Activated CD8-positive, alpha-beta memory T cell treated with anti-CD3 and anti-CD28 coated beads, Interleukin-2, amount 50 U/mL, for 24 hours (primary cell): Measurements from ENCODE around the gene TRERF1.
"Not testable (repeated sequence)": the region's sequence is repeated elsewhere in the genome, so short reads cannot be mapped to it uniquely, and the experiment has no call there.

Experiments used
- DNase-seq: peaks from one replicate; pipeline ENCODE4 v3.0.0-alpha.2; 2020; ENCODE audit errors: extremely low read depth

TRERF1 gene

DNA sequence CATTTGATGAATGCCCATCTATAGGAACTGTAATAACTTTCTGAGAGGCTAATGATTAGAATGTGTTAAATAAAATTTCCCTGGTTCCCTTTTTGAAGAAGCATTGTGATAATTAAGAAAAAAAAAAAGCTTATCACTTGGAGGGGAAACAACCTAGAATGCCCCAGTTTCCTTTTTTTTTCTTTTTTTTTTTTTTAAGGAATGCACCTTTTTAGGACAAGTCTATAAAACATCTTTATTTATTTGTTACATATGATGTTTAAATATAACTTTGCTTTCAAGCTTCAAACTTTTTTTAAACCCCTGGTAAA is 226.7 kb downstream of the TRERF1 start:
- no peak for DNase-seq

- DNase-seq, result no peak
Measured at GRCh38 chr6:42224222-42225028, 227.3 kb downstream of the TRERF1 start.

GRCh38 chr6:42222448-42222847 is 229.3 kb downstream of the TRERF1 start:
- DNase-seq, result no peak

DNA sequence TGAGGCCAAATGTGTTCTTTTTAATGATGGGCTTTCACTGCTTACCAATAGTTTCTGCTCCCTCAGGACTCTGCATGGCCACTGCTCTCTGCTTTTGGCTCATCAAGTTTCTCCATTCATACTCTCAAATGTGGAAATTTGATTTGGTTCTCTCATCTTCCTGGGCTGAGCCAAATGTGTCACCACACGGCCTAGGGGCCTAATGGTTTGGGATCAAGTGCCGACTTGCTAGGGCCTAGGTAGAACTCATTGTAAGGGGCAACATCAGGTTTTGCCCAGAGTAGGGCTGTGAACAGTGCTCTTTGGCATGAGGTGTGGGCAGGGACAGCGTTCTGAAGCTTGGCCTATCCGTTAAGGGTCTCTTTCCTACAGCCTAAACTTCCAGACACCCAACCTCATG is 230.2 kb downstream of the TRERF1 start:
- no peak for DNase-seq

- no peak for DNase-seq
Measured at GRCh38 chr6:42220807-42221206, 230.9 kb downstream of the TRERF1 start.

DNA sequence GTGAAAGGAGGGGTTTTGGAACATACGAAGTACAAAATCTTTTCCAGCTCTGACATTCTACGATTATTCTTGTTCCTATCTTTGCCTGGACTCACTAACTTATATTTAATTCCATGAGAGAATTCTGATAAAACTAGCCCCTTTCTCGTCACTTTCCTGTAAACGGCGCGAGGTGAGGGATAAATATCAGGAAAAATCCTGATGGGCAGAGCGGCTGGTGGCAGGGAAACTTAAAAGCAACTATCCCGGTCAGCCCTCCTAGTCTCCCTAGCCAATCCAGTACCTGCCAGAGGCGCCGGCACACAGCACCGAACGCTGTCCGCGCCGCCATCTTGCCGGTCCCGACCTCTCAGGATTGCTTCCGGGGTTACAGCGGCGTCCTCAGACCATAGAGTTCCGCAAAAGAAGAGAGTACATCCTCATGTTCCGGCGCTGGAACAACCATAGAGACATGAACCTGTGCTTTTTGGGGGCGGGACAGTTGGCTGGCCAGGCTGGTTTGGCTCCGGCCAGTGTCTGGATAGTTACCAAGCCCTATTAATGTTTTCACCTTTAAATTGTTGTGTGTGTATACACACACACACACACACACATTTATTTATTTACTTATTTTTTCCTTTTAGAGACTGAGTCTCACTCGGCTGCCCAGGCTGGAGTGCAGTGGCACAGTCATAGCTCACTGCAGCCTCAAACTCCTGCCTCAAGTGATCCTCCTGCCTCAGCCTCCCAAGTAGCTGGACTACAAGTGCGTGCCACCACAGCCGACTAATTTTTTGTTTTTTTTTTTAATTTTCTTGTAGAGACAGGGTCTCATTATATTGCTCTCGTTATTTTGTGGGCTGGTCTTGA is 234.0 kb downstream of the TRERF1 start, which contains the start of gene MRPS10:
MRPS10 (minus strand) TSS at position 343 of the 849 bp plus-strand sequence; CDS start at position 331, 12 bp downstream.
- DNase-seq, result peak; percentile 78

- DNase-seq, result no peak
Measured at GRCh38 chr6:42217157-42217518, 234.6 kb downstream of the TRERF1 start.

GRCh38 chr6:42216495-42216894 is 235.2 kb downstream of the TRERF1 start:
- DNase-seq, result not testable (repeated sequence)

DNA sequence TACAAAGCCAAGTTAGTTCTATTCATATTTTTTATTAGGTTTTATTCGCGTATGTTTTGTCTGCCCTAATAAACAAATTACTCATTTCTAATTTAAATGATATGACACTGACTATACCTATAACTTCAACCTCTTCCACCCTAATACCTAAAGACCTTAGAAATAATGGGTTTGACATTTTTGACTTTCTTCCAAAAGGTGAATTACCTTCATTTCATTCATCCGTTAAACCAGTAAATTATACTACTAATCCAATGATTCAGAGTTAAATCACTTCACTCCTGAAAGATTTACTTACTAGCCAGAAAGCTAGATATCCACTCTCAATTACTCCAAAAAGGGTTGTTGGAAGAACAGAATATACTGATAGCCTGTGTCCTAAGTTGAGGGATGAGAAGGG is 239.3 kb downstream of the TRERF1 start:
- DNase-seq, result no peak

GRCh38 chr6:42211726-42212125 is 240.0 kb downstream of the TRERF1 start:
- DNase-seq, result no peak

DNA sequence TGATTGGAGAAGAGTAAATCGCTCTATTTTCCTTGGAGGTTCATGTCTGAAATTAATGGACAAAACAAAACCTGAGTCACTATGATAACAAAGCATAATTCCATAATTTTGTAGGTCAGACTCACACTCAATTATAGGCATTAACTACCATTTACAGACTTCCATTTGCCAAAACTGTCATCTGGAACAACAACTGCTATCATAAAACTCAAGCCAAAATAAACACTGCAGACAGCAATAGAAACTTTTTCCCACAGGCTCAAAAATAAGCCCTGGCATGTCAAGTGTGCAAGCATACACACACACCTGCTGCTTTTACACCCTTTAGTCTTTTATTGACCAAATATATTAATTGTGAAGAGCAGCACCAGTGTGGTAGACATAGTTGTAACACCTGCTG is 241.2 kb downstream of the TRERF1 start:
- no peak for DNase-seq

DNA sequence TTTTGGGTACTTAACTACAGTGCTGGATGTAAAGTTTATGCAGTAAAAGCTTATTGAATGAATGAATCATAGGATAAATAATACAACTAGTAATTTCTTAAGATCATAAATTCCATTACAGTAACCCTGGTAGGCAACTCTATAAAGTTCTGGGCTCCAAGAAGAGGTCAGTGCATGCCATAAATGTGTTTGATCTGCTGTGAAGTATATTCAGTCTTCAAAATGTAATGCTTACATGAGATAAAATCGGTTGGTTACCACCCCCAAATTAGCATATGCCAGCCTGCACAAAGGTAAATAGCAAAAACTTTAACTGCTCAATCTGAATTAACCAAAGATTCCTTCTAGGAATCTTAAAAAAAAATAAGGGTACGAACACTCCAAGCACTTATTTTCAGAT is 244.2 kb downstream of the TRERF1 start:
- not testable (repeated sequence) for DNase-seq

- no peak for DNase-seq
Measured at GRCh38 chr6:42204768-42205282, 246.9 kb downstream of the TRERF1 start.

- DNase-seq, result no peak
Measured at GRCh38 chr6:42203183-42203582, 248.5 kb downstream of the TRERF1 start.

- not testable (repeated sequence) for DNase-seq
Measured at GRCh38 chr6:42202131-42202915, 249.4 kb downstream of the TRERF1 start.

GRCh38 chr6:42201382-42201781 is 250.3 kb downstream of the TRERF1 start:
- no peak for DNase-seq

DNA sequence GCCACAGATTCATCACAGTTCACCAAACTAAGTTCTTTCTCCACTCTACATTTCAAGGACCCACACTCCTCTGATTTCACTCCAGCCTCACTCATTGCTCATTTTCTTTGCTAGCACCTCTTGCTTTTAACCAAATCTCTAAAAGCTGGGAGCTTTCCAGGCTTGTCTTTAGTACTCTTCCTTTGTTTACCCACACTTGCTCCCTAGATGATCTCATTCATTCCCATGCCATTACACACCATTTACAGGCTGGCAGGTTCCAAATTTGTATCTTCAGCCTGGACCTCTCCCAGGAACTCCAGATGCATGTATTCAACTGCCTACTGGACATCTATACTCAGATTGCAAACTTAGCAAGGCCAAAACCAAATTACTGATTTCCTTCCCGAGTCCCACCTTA is 251.7 kb downstream of the TRERF1 start:
- no peak for DNase-seq

- no peak for DNase-seq
Measured at GRCh38 chr6:42199106-42199981, 252.4 kb downstream of the TRERF1 start.

GRCh38 chr6:42197555-42198362 is 254.0 kb downstream of the TRERF1 start:
- DNase-seq, result no peak

DNA sequence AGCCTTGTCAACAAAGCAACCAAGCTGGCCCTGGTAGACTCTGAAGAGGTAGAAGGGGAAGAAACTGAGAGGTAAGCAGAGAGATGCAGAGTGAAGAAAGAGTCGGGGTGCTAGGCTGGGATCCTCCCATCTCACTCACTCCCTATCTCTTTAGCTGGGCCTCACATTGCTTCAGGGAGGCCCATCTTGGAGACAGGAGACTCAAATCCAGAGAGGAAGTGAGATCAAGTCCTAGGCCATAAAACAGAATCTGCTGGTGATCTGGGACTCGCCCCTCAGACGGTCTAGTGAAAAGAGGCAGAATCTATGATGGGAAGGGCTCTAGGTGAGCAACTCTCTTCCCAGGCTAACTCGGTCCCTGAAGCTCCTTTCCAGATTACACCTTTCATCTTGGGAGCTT is 256.3 kb downstream of the TRERF1 start:
- DNase-seq, result no peak
